Measurements from ENCODE around the gene LAGE3.

Gene LAGE3

DNA sequence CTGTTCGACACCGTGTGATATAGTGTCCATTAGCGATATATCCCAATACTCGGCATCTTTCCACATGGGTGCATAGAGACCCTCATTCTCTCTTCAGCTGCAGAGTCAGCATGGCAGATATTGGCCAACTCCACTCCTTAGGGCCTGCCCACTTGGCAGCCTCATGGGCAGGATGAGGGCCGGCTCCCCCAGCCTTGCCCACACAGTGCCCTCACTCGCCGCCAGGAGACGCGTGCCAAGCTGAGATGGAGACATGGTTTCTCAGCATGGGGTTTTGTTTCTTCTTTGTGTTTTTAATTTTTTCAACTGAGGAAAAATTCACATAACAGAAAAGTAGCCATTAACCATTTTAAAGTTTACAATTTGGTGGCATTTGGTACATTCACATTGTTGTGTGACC, 26.3 kb downstream of the LAGE3 start:
- H3K4me3 ChIP-seq (replicated peaks; ENCODE audit: insufficient read depth, low read length): no peak overlapping the region
- TF ChIP-seq POLR2AphosphoS5 (IDR thresholded peaks at IDR 0.05; ENCODE audit: low read depth) (no peak), CTCF (IDR thresholded peaks at IDR 0.05; ENCODE audit: insufficient read depth, low read length) (no peak), SPI1 (IDR thresholded peaks at IDR 0.05; ENCODE audit: borderline replicate concordance, low read depth) (no peak), GABPA (IDR thresholded peaks at IDR 0.05; ENCODE audit: low read depth) (no peak)
- TF ChIP-seq, protein P1, sequence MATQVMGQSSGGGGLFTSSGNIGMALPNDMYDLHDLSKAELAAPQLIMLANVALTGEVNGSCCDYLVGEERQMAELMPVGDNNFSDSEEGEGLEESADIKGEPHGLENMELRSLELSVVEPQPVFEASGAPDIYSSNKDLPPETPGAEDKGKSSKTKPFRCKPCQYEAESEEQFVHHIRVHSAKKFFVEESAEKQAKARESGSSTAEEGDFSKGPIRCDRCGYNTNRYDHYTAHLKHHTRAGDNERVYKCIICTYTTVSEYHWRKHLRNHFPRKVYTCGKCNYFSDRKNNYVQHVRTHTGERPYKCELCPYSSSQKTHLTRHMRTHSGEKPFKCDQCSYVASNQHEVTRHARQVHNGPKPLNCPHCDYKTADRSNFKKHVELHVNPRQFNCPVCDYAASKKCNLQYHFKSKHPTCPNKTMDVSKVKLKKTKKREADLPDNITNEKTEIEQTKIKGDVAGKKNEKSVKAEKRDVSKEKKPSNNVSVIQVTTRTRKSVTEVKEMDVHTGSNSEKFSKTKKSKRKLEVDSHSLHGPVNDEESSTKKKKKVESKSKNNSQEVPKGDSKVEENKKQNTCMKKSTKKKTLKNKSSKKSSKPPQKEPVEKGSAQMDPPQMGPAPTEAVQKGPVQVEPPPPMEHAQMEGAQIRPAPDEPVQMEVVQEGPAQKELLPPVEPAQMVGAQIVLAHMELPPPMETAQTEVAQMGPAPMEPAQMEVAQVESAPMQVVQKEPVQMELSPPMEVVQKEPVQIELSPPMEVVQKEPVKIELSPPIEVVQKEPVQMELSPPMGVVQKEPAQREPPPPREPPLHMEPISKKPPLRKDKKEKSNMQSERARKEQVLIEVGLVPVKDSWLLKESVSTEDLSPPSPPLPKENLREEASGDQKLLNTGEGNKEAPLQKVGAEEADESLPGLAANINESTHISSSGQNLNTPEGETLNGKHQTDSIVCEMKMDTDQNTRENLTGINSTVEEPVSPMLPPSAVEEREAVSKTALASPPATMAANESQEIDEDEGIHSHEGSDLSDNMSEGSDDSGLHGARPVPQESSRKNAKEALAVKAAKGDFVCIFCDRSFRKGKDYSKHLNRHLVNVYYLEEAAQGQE (IDR thresholded peaks at IDR 0.05; ENCODE audit: insufficient replicate concordance, low read depth): no peak
- no peaks in the 10 kb centered on the region for H3K27me3 ChIP-seq (ENCODE audit: insufficient read depth, poor library complexity, severe bottlenecking)
- H3K27ac ChIP-seq (replicated peaks): no peak overlapping the region
- DNase-seq (ENCODE audit: low read depth in 1 of 2, low spot score in 1 of 2): no peak

DNA sequence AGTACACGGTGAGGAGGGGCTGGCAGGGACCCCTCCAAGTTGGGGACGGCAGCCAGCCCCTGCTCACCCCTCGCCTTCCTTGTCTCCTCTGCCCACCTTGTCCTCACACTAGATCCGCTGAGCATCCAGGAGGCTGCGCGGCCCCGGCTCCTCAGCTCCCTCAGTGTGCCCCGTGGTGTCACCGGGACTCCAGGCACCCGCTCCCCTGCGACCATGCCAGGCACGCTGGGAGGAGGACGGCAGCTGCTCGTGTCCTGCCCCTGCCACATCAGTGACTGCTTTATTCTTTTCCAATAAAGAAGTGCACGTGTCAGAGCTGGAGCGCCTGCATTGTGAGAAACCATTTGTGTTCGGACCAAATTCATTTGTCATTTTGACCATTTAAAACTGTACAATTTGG, 28.8 kb downstream of the LAGE3 start:
- Histone ChIP-seq H3K27ac (replicated peaks) (no peak overlapping the region), H3K4me3 (replicated peaks; ENCODE audit: insufficient read depth, low read length) (no peak overlapping the region), H3K27me3 (ENCODE audit: insufficient read depth, poor library complexity, severe bottlenecking) (no peaks in the 10 kb centered on the region)
- DNase-seq (ENCODE audit: low read depth in 1 of 2, low spot score in 1 of 2): no peak
- no peak for TF ChIP-seq GABPA (IDR thresholded peaks at IDR 0.05; ENCODE audit: low read depth)

DNA sequence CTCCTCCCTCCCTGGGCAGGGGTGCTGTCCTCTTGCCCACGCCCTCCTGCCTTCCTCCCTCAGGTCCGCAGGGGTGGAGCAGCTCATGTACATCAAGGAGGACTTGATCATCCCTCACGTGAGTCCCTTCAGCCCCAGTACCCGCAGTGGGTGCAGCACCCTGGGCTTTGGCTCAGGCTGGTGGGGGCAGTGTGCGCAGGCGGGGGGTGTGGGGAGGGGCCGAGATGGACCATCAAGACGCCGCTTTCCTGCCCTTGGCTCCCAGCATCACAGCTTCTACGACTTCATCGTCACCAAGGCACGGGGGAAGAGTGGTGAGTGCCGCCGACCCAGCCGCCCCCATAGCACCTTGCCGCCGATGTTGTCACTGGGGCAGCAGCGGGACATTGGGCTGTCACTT, 29.5 kb downstream of the LAGE3 start:
- no peaks in the 10 kb centered on the region for H3K27me3 ChIP-seq (ENCODE audit: insufficient read depth, poor library complexity, severe bottlenecking)
- DNase-seq (ENCODE audit: low read depth in 1 of 2, low spot score in 1 of 2): no peak
- TF ChIP-seq GABPA (IDR thresholded peaks at IDR 0.05; ENCODE audit: low read depth): no peak
- TF ChIP-seq SPI1 (IDR thresholded peaks at IDR 0.05; ENCODE audit: borderline replicate concordance, low read depth): no peak
- TF ChIP-seq, protein P1 (IDR thresholded peaks at IDR 0.05; ENCODE audit: insufficient replicate concordance, low read depth): no peak
- no peak for TF ChIP-seq POLR2AphosphoS5 (IDR thresholded peaks at IDR 0.05; ENCODE audit: low read depth)
- TF ChIP-seq CTCF (IDR thresholded peaks at IDR 0.05; ENCODE audit: insufficient read depth, low read length): no peak
- no peak overlapping the region for H3K4me3 ChIP-seq (replicated peaks; ENCODE audit: insufficient read depth, low read length)
- H3K27ac ChIP-seq (replicated peaks): no peak overlapping the region

- DNase-seq (ENCODE audit: low read depth in 1 of 2, low spot score in 1 of 2): no peak
- no peaks in the 10 kb centered on the region for H3K27me3 ChIP-seq (ENCODE audit: insufficient read depth, poor library complexity, severe bottlenecking)
- TF ChIP-seq GABPA (IDR thresholded peaks at IDR 0.05; ENCODE audit: low read depth) (no peak), POLR2AphosphoS5 (IDR thresholded peaks at IDR 0.05; ENCODE audit: low read depth) (no peak), SPI1 (IDR thresholded peaks at IDR 0.05; ENCODE audit: borderline replicate concordance, low read depth) (no peak), CTCF (IDR thresholded peaks at IDR 0.05; ENCODE audit: insufficient read depth, low read length) (no peak)
- TF ChIP-seq, protein P1 (IDR thresholded peaks at IDR 0.05; ENCODE audit: insufficient replicate concordance, low read depth): no peak
- H3K4me3 ChIP-seq (replicated peaks; ENCODE audit: insufficient read depth, low read length): no peak overlapping the region
- H3K27ac ChIP-seq (replicated peaks): no peak overlapping the region
Measured at GRCh38 chrX:154448484-154448883, 30.6 kb downstream of the LAGE3 start.

All from HL-60 (cell line).